Measurements from ENCODE around the gene TMEM120B.

DNA sequence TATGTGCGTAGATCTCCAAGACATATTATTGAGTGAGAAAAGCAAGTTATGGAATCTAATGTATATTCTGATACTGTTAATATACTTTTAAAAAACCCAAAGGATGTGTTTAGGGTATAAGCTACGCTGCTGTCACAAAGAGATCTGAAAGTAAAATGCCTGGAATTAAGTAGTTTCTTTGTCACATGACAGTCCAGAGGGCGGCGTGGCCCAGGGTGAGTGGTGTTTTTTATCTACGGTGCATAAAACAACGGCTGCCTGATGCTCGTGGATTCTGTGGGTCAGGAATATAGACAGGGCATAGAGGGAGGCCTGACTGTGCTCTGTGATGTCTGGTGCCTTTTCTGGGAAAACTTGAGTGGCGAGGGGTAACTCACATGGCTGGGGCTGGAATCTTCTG, 21.3 kb downstream of the TMEM120B start:
- TF ChIP-seq EZH2phosphoT487 (IDR thresholded peaks at IDR 0.05; ENCODE audit: borderline replicate concordance, low read length) (no peak), CTCF (IDR thresholded peaks at IDR 0.05; ENCODE audit: low read depth, low read length, poor library complexity, severe bottlenecking) (no peak)

All from DOHH2 (cell line).